Tracheal epithelial cell (primary cell): Measurements from ENCODE around the gene CCL20. TPM values are rescaled to one million over a fixed set of nuclear protein-coding genes. Genes with fewer than 3 reads are reported as not detected.

Experiments used
- total RNA-seq: library from RNA; depleted of rRNA; stranded (reverse); fragments of >200 nt; gene quantifications from 2 replicates; pipeline ENCODE4 v1.2.1, GENCODE V29; 2014

Gene CCL20, protein sequence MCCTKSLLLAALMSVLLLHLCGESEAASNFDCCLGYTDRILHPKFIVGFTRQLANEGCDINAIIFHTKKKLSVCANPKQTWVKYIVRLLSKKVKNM
- total RNA-seq: 2.6 and 158 TPM in 2 replicates

DNA sequence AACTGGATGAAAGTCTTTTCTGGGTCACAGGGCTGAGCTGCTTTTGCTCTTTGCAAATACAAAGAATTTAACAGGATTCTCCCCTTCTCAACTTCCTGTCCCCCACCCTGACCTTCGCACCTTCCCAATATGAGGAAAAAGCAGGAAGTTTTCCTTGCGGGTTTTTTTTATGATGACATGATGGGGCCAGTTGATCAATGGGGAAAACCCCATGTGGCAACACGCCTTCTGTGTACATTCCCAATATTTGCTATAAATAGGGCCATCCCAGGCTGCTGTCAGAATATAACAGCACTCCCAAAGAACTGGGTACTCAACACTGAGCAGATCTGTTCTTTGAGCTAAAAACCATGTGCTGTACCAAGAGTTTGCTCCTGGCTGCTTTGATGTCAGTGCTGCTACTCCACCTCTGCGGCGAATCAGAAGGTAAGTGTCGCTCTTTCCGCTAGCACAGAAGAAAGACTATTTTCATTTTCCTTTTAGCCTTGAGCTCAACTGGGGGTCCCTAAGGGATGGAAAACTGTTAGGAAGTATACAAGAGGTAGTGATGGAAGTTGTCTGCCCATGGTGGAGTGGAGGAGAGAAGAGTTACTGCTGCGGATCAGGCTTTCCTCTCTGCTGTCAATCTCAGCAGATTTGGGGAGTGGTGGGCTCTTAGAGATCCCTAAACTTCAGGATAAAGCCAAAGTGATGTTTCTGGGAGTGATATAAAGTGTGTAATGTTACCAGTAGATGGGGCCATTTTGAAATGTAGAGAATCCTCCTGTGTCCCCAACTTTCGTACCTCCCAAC lies at the start of gene CCL20:
TSS of gene CCL20 (plus strand) at position 281 of the 792 bp plus-strand sequence. CDS start at position 351, 70 bp downstream.

Other genes starting within 250 kb of the CCL20 start
- gene SCYGR2, start 214.9 kb upstream of the CCL20 start, total RNA-seq: not detected in 2 replicates
- gene SCYGR3, start 199.0 kb upstream of the CCL20 start, total RNA-seq: not detected in 2 replicates
- gene SCYGR4, start 196.3 kb upstream of the CCL20 start, total RNA-seq: not detected in 2 replicates
- not detected in 2 replicates for gene SCYGR5, start 147.0 kb upstream of the CCL20 start, total RNA-seq
- 0.48 TPM in 1 of 2 replicates, not detected in the other for gene SLC19A3, start 95.8 kb upstream of the CCL20 start, total RNA-seq
- gene SCYGR6, start 89.1 kb upstream of the CCL20 start, total RNA-seq: not detected in 2 replicates
- gene SCYGR7, start 85.5 kb upstream of the CCL20 start, total RNA-seq: not detected in 2 replicates
- not detected in 2 replicates for gene SCYGR8, start 67.9 kb upstream of the CCL20 start, total RNA-seq
- gene DAW1, start 57.8 kb downstream of the CCL20 start, total RNA-seq: 0.64 and 1.4 TPM in 2 replicates